Prostate gland (tissue), 2 donors: Measurements from ENCODE around the gene C11orf97.

Experiments
- POLR2A ChIP-seq: fragments of 450-650 bp; IDR thresholded peaks from one replicate; pipeline ENCODE4 v1.6.1; 2016; ENCODE audit warnings: antibody characterized with exemption, mild to moderate bottlenecking
- POLR2AphosphoS5 ChIP-seq: sonication (generic); formaldehyde crosslinking; IDR thresholded peaks from one replicate; pipeline ENCODE4 v1.6.1; 2017; ENCODE audit warnings: antibody characterized with exemption
- TF ChIP-seq, protein P1 (sequence below), 4 experiments: fragments of 200-600 bp in 2 of 4; fragments of 450-650 bp in 2 of 4; sonication (generic) in 2 of 4; IDR thresholded peaks; 1 replicate in 3 of 4; 2 replicates in 1 of 4; pipeline ENCODE4 v1.5.1; 2016 to 2019; ENCODE audit warnings: antibody characterized with exemption in 4 of 4, mild to moderate bottlenecking in 2 of 4, moderate library complexity in 2 of 4

DNA sequence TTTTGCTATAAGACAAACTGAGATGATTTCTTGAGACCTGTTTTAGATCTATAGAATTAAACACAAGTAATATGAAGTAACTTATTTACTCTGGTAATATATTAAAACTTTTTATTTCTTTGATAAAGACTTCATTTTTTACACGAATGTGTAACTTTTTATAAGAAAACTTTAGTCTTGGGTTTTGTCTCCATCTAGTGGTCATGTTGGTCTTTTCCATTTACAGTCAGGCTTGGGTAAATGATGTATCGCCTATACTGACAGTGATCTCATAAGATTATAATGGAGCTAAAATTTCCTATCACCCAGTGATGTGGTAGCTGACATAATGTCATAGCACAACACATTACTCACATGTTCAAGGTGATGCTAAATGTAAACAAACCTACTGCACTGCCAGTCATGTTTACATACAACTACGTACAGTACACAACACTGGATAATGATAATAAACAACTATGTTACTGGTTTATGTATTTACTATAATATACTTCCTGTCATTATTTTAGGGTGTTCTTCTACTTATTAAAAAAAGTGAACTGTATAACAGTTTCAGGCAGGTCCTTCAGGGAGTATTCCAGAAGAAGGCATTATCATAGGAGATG lies 7.5 kb upstream of the C11orf97 start:
- TF ChIP-seq, protein P1, sequence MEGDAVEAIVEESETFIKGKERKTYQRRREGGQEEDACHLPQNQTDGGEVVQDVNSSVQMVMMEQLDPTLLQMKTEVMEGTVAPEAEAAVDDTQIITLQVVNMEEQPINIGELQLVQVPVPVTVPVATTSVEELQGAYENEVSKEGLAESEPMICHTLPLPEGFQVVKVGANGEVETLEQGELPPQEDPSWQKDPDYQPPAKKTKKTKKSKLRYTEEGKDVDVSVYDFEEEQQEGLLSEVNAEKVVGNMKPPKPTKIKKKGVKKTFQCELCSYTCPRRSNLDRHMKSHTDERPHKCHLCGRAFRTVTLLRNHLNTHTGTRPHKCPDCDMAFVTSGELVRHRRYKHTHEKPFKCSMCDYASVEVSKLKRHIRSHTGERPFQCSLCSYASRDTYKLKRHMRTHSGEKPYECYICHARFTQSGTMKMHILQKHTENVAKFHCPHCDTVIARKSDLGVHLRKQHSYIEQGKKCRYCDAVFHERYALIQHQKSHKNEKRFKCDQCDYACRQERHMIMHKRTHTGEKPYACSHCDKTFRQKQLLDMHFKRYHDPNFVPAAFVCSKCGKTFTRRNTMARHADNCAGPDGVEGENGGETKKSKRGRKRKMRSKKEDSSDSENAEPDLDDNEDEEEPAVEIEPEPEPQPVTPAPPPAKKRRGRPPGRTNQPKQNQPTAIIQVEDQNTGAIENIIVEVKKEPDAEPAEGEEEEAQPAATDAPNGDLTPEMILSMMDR (IDR thresholded peaks at IDR 0.05), result peak in 3 of 4 experiments; percentile 52 to 68 (median 59)
- TF ChIP-seq POLR2A (no peak), POLR2AphosphoS5 (no peak)
